GM19025 (cell line): ENCODE measurements around the gene PPM1N.

Source experiments
- ATAC-seq: cut with Tn5 transposase; IDR thresholded peaks from one replicate; pipeline ENCODE4 v1.9.1; 2021; ENCODE audit warnings: mild to moderate bottlenecking, low read depth, moderate library complexity; ENCODE audit not compliant: unreplicated experiment

PPM1N gene

GRCh38 chr19:45485305-45486077 lies 12.8 kb upstream of the PPM1N start:
- peak; percentile 94 for ATAC-seq

- no peak for ATAC-seq
Observed at GRCh38 chr19:45488708-45489107, 9.5 kb upstream of the PPM1N start.

DNA sequence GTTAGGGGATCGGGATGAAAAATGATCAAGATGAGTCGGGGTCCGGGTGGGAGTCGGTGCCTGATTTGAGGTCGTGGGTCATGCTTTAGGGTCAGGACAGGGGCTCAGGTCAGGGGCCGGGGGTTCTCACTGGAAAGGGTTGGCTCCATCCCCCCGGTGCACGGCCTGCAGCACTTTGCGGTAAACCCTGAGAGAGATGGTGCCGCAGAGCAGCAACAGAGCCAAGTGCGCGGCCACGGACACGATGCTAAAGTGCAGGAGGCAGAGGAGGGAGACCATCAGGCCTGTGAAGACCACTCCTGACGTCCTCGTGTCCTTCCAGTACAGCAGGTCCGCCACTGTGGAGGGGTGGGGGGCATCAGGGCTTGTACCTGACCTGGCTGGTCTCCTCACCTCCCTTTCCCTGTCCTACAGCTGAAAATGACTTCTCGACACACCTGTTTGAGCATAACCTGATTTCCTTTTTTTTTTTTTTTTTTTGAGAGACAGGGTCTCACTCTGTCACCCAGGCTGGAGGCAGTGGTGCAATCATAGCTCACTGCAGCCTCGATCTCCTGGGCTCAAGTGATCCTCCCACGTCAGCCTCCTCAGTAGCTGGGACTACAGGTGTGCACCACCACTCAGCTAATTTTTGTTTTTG lies 8.9 kb upstream of the PPM1N start:
- no peak for ATAC-seq

DNA sequence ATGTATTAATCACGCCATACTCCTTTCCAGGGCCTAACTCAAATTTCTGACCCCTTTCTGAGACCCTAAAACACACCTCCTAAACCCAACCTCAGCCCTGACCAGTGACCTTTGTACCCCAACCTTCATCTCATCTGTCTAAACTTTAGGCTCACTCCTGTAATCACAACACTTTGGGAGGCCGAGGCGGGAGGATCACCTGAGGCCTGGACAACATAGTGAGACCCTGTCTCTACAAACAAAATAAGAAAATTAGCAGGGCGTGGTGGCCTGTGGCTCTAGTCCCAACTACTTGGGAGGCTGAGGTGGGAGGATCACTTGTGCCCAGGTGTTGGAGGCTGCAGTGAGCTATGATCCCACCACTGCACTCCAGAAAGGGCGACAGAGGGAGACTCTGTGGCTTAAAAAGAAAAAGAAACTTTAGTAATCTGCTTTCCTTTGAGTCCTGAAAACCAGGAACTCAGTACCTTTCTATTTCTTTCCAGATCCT lies 6.1 kb upstream of the PPM1N start:
- ATAC-seq, result no peak

DNA sequence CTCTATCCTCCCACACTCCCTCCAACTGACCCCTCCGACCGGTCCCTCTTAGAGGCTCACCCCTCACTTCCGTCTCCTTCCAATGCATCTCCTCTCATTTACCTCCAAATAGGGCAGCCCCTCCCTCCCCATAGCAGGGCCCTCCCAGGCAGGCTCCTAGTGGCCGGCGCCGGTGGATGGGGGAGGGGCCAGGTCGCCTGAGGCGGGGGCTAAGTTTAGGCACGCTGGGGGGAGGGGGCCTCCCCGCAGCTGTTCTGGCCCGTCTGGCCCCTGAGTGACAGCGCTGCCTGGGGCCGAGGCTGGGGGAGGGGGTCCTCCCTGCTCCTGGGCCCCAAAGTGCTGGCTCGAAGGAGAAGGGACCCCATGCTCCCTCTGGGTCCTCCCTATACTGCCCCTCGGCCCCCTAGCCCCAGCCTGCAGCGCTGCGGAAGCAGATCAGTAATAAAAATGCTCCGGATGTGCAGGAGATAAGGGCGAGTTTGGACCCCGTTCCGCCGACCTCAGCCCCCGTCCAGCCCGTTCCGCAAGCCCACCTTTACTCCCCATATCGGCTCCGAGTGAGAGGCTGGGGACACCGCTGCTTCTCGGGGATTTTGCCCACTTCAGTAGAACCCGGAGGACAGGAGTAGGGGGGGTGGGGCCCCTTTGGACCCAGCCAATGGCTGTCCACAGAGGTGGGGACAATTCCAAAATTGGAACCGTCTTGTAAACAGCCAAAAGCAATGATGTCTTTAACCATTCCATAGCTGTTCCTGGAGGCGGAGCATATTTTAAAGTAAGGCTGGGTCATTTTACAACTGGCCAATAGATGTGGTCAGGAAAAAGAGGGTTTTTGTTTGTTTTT lies 5.4 kb upstream of the PPM1N start:
- no peak for ATAC-seq

GRCh38 chr19:45494261-45494916 lies 3.9 kb upstream of the PPM1N start:
- ATAC-seq, result no peak

GRCh38 chr19:45495178-45495577 lies 3.1 kb upstream of the PPM1N start:
- ATAC-seq, result no peak

DNA sequence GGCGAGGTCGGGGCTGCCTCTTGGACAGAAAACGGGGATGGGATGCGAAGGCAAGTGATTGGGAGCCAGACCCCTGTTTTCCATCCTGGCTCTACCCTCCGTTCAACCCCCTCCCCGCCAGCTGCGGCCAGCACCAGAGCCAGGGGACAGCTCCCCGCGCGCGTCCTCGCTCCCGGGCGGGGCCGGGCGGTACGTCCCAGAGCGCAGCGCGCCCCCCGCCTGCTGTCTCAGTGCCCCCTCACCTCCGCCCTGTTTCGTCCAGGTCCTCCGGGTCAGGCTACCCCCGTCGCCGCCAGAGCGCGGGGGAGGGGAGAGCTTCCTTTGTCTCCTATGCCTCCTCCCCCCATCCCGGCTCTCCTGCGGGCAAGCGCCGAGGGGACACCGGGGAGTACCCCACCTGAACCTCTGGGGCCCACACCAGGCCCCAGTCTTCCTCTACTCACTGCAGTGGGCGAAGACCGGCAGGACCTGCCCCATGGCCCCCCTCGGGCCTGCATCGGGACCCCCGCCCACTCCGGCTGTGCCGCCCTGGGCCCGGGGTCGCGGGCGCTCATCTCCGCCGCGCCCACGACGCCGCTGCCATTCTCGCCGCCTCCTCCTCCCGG lies 1.8 kb upstream of the PPM1N start:
- no peak for ATAC-seq

- no peak for ATAC-seq
Observed at GRCh38 chr19:45497791-45498190, 452 bp upstream of the PPM1N start.

GRCh38 chr19:45499196-45500180 lies 1.2 kb downstream of the PPM1N start:
- no peak for ATAC-seq

DNA sequence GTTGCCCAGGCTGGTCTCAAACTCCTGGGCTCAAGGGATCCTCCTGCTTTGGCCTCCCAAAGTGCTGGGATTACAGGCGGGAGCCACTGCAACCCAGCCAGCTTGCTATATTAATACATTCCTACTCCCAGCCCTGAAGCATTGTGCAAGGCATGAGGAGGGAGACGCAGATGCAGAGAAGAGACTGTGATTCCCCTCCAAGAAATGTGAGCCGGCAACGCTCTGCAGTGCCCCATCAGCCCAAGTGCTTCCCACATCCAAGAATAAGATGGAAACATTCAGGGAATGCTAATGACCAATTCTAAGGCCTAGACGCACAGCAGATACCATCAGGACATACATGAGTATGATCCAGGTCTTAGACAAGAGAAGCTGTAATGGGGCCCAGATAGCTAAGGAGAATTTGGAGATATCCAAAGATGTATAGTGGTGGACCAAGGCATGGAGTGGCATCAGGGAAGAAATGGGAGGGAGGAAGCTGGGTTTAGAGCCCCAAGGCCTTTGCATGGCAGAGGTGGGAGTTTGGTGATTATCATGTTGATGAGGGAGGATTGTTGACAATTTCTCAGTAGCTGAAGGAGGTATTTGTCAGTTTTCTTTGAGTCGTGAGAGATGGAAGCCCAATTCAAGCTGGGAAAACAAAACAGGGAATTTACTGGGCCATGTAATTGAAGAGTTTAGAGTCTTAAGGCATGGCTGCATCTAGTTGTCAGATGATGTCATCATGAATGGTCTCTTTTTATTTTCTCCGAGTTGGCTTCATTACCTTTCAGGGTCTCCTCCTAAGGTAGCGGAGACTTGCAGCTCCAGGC lies 2.9 kb downstream of the PPM1N start:
- no peak for ATAC-seq

DNA sequence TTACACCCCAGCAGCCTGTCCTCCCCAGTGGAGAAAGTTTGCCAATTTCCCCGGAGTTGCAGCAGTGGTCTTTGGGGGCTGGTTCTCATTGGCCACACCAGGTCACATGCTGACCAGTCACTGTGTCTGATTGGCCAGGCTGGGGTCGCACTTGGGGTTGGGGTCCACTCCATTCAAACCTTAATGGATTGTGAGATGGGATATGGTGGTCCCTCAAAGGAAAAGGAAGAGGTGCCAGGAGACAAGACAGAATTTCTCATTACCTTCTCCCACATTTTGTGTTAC lies 3.4 kb downstream of the PPM1N start:
- no peak for ATAC-seq

DNA sequence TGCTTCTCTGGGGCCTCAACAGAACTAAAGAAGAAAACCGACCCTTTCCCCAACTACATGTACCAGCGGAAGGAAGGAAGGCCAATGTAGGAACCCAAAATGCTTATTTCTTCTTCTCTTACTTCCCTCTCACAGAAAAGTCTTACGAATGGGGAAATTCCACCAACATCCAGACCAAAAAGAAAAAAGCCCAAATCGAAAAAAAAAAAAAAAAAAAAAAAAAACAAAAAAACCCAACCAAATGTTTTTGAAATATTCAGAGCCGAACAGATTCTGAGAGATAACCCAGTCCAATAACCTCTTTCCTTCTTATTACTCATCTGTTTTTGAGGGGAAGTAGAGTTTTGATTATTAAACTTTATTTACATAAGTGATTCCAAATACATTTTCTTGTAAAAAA lies 3.9 kb downstream of the PPM1N start:
- no peak for ATAC-seq

- ATAC-seq, result no peak
Observed at GRCh38 chr19:45503909-45504308, 5.7 kb downstream of the PPM1N start.

DNA sequence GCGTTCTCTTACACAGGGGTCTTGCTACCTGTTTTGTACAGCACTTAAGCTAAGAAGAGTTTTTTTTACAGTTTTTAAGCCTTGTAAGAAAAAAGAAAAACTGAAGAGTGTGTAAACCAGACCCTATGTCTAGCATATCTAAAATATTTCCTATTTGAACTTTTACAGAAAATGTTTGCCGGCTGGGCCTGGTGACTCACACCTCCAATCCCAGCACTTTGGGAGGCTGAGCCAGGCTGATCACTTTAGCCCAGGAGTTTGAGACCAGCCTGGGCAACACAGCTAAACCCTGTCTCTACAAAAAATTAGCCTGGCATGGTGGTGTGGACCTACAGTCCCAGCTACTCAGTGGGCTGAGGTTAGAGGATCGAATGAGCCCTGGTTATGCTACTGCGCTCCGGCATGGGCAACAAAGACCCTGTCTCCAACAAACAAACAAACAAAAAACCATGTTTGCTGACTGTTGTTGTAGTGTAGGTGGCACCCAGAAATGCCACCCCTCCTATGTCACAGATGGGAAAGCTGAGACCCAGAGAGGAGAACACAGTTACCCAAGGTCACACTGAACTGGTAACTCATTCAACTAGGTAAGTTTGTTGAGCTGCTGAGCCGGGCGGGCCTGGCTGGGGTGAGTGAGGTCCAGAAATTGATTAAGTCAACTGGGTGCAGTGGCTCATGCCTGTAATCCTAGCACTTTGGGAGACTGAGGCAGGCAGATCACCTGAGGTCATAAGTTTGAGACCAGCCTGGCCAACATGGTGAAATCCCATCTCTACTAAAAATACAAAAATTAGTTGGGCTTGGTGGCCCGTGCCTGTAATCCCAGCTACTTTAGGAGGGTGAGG lies 7.1 kb downstream of the PPM1N start:
- no peak for ATAC-seq

GRCh38 chr19:45505996-45506245 lies 7.7 kb downstream of the PPM1N start:
- ATAC-seq, result no peak

- peak; percentile 58 for ATAC-seq
Observed at GRCh38 chr19:45506246-45506988, 8.2 kb downstream of the PPM1N start.
